CD1c-positive myeloid dendritic cell (primary cell): ENCODE results near the gene TBCD.

ENCODE experiments used
- DNase-seq: peaks from one replicate; pipeline ENCODE4 v3.0.0-alpha.2; 2016; ENCODE audit errors: extremely low spot score

The TBCD gene

GRCh38 chr17:82923366-82924113, 171.7 kb downstream of the TBCD start:
- no peak for DNase-seq

- no peak for DNase-seq
Measured at GRCh38 chr17:82924214-82924613, 172.3 kb downstream of the TBCD start.

GRCh38 chr17:82924812-82925211, 172.9 kb downstream of the TBCD start:
- DNase-seq = no peak

GRCh38 chr17:82925336-82925735, 173.5 kb downstream of the TBCD start:
- no peak for DNase-seq

GRCh38 chr17:82926081-82926480, 174.2 kb downstream of the TBCD start:
- no peak for DNase-seq

GRCh38 chr17:82926716-82927115, 174.9 kb downstream of the TBCD start:
- DNase-seq = no peak

- no peak for DNase-seq
Measured at GRCh38 chr17:82927311-82927660, 175.4 kb downstream of the TBCD start.

- DNase-seq = no peak
Measured at GRCh38 chr17:82927661-82928601, 176.1 kb downstream of the TBCD start.

GRCh38 chr17:82929011-82929622, 177.3 kb downstream of the TBCD start:
- DNase-seq = no peak

- no peak for DNase-seq
Measured at GRCh38 chr17:82929676-82930042, 177.8 kb downstream of the TBCD start.

- DNase-seq = no peak
Measured at GRCh38 chr17:82930043-82930923, 178.4 kb downstream of the TBCD start.

- DNase-seq = no peak
Measured at GRCh38 chr17:82930924-82931698, 179.2 kb downstream of the TBCD start.

GRCh38 chr17:82931699-82932517, 180.0 kb downstream of the TBCD start:
- DNase-seq = peak; percentile 65

- no peak for DNase-seq
Measured at GRCh38 chr17:82932518-82933310, 180.8 kb downstream of the TBCD start.

- DNase-seq = no peak
Measured at GRCh38 chr17:82933911-82934310, 182.0 kb downstream of the TBCD start.

- DNase-seq = no peak
Measured at GRCh38 chr17:82935966-82936767, 184.3 kb downstream of the TBCD start.

- no peak for DNase-seq
Measured at GRCh38 chr17:82936768-82937171, 184.9 kb downstream of the TBCD start.
